ENCODE measurements around the gene CSNK2A1. TPM values are rescaled to one million over a fixed set of nuclear protein-coding genes. Genes with fewer than 3 reads are reported as not detected.
A peak's percentile ranks its signal among the peaks of the same experiment; 100 is the strongest.

Gene CSNK2A1
- total RNA-seq, 6 experiments from 2014 or later, result 30.4 to 62.6 (median 37.1) TPM

DNA sequence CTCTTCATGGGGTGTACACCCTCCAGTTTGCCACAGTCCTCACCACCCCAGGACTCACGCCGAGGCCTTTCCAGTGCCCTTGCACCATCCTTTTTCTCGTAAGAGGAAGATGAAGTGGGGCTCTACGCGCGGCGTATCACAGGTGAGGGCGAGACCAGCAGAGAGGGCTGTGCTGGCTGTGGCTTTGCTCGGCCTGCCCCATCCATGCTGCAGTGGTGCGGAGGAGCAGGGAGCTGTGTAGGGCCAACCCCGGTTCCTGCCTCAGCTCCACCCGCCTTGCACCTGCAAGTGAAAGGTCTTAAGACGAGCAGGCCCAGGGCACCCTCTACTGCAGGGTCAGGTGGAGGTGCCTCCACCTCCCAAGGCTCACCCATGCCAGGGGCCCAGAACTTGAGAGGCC lies 111.4 kb downstream of the CSNK2A1 start:
- no peak overlapping the region for H3K4me3 ChIP-seq
- H3K27ac ChIP-seq, result no peak overlapping the region
- WGBS (ENCODE audit: insufficient coverage, low coverage, low lambda C conversion rate, missing lambda C conversion rate), result 93% methylated on average over 3 of the region's 13 CpGs
- peaks cover 0 to 46% (median 10%) of the 10 kb centered on the region in 4 donors for H3K36me3 ChIP-seq
- H3K9me3 ChIP-seq, result no peaks in the 10 kb centered on the region
- no peak for TF ChIP-seq POLR2A (IDR thresholded peaks at IDR 0.05)
- TF ChIP-seq, protein P1, sequence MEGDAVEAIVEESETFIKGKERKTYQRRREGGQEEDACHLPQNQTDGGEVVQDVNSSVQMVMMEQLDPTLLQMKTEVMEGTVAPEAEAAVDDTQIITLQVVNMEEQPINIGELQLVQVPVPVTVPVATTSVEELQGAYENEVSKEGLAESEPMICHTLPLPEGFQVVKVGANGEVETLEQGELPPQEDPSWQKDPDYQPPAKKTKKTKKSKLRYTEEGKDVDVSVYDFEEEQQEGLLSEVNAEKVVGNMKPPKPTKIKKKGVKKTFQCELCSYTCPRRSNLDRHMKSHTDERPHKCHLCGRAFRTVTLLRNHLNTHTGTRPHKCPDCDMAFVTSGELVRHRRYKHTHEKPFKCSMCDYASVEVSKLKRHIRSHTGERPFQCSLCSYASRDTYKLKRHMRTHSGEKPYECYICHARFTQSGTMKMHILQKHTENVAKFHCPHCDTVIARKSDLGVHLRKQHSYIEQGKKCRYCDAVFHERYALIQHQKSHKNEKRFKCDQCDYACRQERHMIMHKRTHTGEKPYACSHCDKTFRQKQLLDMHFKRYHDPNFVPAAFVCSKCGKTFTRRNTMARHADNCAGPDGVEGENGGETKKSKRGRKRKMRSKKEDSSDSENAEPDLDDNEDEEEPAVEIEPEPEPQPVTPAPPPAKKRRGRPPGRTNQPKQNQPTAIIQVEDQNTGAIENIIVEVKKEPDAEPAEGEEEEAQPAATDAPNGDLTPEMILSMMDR (IDR thresholded peaks at IDR 0.05), result no peak
- H3K4me1 ChIP-seq, result peaks cover 0 to 40% (median 17%) of the 10 kb centered on the region in 4 donors
- H3K27me3 ChIP-seq, result no peaks in the 10 kb centered on the region
- ATAC-seq, result no peak
- intact Hi-C loops (cut with DNase I), result no loop called here
- DNase-seq, result no peak

DNA sequence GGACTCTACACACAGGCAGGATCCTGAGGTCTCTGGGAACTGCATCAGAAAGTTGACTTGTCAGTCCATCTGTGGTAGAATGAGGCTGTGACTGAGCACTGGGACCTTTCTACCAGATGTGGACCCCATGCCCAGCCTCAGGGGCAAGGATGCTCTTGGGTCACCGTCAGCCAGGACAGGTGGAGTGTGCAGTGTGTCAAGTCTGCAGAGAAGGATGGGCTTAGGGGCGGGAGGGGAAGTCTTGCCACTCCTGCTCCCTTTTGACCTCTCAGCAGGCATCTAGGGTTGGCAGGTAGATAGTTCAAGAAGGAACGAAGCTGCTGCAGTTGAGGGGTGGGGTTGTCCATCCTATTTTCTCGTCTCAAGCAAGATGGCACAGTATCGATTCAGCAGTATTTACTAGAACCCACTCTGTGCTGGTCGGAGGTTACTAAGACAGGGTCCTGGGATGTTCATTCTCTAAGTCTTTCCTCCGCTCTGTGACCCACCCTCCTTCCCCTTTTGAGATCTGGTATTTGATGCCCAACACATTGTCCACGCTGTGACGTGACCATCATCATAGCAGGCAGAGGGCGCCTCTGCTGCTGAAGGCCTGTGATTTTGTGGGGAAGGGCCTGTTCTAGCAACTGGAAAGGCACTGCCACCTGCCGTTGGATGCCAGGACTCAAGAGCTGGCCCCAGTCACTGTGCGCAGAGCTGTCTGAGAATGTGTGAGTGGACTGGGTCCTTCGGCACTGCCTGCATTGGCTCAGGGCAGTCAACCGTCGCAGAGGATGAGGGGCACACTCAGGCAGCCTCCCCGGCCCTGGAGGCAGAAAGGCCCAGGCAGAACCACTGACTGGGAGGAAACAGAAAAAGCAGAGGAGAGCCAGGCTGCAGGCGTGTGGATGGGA lies 112.3 kb downstream of the CSNK2A1 start:
- peaks cover 0 to 40% (median 17%) of the 10 kb centered on the region in 4 donors for H3K4me1 ChIP-seq
- H3K27ac ChIP-seq, result no peak overlapping the region
- intact Hi-C loops (cut with DNase I), result no loop called here
- peaks cover 0 to 39% (median 9%) of the 10 kb centered on the region in 4 donors for H3K36me3 ChIP-seq
- no peak overlapping the region for H3K4me3 ChIP-seq
- H3K9me3 ChIP-seq, result no peaks in the 10 kb centered on the region
- no peaks in the 10 kb centered on the region for H3K27me3 ChIP-seq
- ATAC-seq (peak; percentile 23 to 34 (median 30)), DNase-seq (peak in 1 of 3 donors; percentile 46)
- TF ChIP-seq, protein P1 (IDR thresholded peaks at IDR 0.05), result peak; percentile 39 to 57 (median 46)
- TF ChIP-seq POLR2A (IDR thresholded peaks at IDR 0.05), result no peak
- WGBS (ENCODE audit: insufficient coverage, low coverage, low lambda C conversion rate, missing lambda C conversion rate), result 62% methylated on average over 11 of the region's 17 CpGs

DNA sequence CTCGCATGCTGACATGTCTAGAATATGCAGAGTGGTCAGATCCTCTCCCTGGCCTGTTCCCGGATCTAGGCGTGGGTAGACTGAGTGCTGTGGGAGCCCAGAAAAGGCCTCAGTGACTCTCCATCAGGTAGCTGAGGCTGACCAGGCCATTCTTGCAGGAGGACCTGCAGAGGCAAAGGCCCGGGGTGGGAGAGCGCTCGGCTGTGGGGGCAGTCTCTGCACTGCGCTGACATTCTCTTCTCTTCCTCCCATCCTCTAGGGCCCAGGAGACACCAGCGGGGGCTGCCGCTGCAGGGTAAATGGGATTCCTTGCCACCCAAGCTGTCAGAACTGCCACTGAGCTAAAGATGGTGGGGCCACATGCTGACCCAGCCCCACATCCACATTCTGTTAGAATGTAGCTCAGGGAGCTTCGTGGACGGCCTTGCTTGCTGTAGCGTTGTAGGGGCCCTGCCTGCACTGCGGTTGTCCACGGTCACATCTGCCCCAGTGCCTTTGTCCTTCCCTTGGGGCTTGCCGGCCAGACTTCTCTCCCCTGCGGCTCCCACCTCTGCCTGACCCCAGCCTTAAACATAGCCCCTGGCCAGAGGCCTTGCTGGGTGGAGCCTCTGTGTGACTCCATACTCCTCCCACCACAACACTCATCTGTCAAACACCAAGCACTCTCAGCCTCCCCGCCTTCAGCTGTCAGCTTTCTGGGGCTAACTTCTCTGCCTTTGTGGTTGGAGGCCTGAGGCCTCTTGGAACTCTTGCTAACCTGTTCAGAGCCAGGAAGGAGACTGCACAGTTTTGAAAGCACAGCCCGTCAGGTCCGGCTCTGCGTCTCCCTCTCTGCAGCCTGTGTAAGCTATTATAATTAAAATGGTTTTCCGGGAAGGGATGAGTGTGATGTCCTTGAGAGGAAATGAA lies 113.2 kb downstream of the CSNK2A1 start:
- no peak for ATAC-seq
- Histone ChIP-seq H3K4me3 (no peak overlapping the region), H3K27me3 (no peaks in the 10 kb centered on the region), H3K4me1 (peaks cover 0 to 38% (median 17%) of the 10 kb centered on the region in 4 donors), H3K9me3 (no peaks in the 10 kb centered on the region), H3K27ac (peak overlapping the region in 1 of 3 donors; percentile 62), H3K36me3 (peaks cover 0 to 29% (median 8%) of the 10 kb centered on the region in 4 donors)
- intact Hi-C loops (cut with DNase I), result no loop called here
- 77% methylated on average over 5 of the region's 21 CpGs for WGBS (ENCODE audit: insufficient coverage, low coverage, low lambda C conversion rate, missing lambda C conversion rate)
- TF ChIP-seq POLR2A (IDR thresholded peaks at IDR 0.05), result no peak
- TF ChIP-seq, protein P1 (IDR thresholded peaks at IDR 0.05), result no peak
- no peak for DNase-seq

DNA sequence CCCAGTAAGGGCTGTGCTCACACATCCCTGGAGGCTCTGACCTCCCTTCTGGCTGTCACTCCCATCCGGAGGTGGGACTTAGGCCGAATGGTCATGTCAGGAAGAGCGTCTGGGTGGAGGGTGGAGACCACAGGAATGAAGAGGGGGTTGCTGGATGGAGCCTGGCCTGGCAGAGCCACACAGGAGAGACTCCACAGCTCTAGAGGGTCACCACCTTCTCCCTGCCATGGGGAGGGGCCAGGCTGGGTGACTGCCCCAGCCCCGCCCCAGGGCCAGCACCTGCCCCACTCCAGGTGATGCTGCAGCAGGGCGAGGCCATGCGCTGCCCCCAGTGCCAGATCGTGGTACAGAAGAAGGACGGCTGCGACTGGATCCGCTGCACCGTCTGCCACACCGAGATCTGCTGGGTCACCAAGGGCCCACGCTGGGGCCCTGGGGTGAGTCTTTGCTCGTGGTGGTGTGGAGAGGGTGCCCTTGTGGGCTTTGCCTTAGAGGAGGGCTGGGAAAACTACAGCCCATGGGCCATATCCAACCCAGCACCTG lies 114.9 kb downstream of the CSNK2A1 start:
- 100% methylated on average over 2 of the region's 14 CpGs for WGBS (ENCODE audit: insufficient coverage, low coverage, low lambda C conversion rate, missing lambda C conversion rate)
- Histone ChIP-seq H3K4me1 (peaks cover 0 to 24% (median 10%) of the 10 kb centered on the region in 4 donors), H3K36me3 (peaks cover 0 to 32% (median 8%) of the 10 kb centered on the region in 4 donors), H3K4me3 (no peak overlapping the region), H3K27me3 (no peaks in the 10 kb centered on the region), H3K27ac (peak overlapping the region in 1 of 3 donors; percentile 62), H3K9me3 (no peaks in the 10 kb centered on the region)
- TF ChIP-seq, protein P1 (IDR thresholded peaks at IDR 0.05), result no peak
- no peak for TF ChIP-seq POLR2A (IDR thresholded peaks at IDR 0.05)
- ATAC-seq, result peak in 1 of 4 donors; percentile 5
- intact Hi-C loops (cut with DNase I), result no loop called here
- DNase-seq, result no peak
